Psoas muscle (tissue), 8 donors: ENCODE results near the gene CUX1. TPM values are rescaled to one million over a fixed set of nuclear protein-coding genes. Genes with fewer than 3 reads are reported as not detected.

Experiments
- ATAC-seq, 4 donors: fragments of 200-7000 bp; cut with Tn5 transposase; one replicate each; pipeline ENCODE4 v1.9.1; 2020; ENCODE audit warnings: moderate library complexity in 3 of 4, mild to moderate bottlenecking in 2 of 4
- DNase-seq, 2 donors: peaks; one replicate each; pipeline ENCODE4 v3.0.0-alpha.2; 2020
- H3K27ac ChIP-seq: fragments of 200-600 bp; one replicate; pipeline ENCODE4 v1.8.0; 2022
- H3K27me3 ChIP-seq, 3 donors: fragments of 200-600 bp in 1 of 3; one replicate each; pipeline versions ENCODE4 v1.6.1 to v1.8.0; 2013 to 2022; ENCODE audit warnings: low read length in 2 of 3, mild to moderate bottlenecking in 2 of 3, moderate library complexity in 1 of 3; ENCODE audit not compliant: insufficient read depth in 3 of 3
- H3K36me3 ChIP-seq, 2 donors: fragments of 200-600 bp in 1 of 2; one replicate each; pipeline versions ENCODE4 v1.6.1 to v1.8.0; 2013 to 2022; ENCODE audit warnings: low read depth in 1 of 2, mild to moderate bottlenecking in 1 of 2, moderate library complexity in 1 of 2; ENCODE audit not compliant: insufficient read depth in 1 of 2
- H3K4me1 ChIP-seq: fragments of 200-600 bp; one replicate; pipeline ENCODE4 v1.8.0; 2022
- H3K4me3 ChIP-seq: fragments of 200-600 bp; one replicate; pipeline ENCODE4 v1.8.0; 2022; ENCODE audit warnings: mild to moderate bottlenecking
- H3K9me3 ChIP-seq: fragments of 200-600 bp; one replicate; pipeline ENCODE4 v1.8.0; 2022
- CTCF ChIP-seq: fragments of 200-600 bp; IDR thresholded peaks from one replicate; pipeline ENCODE4 v1.8.0; 2022; ENCODE audit warnings: antibody characterized with exemption
- WGBS, 3 donors: extraction: QIAGEN DNeasy Blood & Tissue Kit; methylation state at CpG; one replicate each; pipeline versions ENCODE4 v1.1.6 to v1.1.7; 2013; 5-methylcytosine and 5-hydroxymethylcytosine counted together
- intact Hi-C, 2 donors: fragments of 100-400 bp; cut with DNase I; formaldehyde crosslinking; loops; one replicate each; pipeline versions ENCODE4 v1.11.0 to v1.14.2; 2022
- polyA plus RNA-seq, 3 donors: library from polyadenylated mRNA; stranded (reverse); fragments of 200-250 nt; gene quantifications; one replicate each; pipeline ENCODE4 v1.2.3, GENCODE V29; 2013
- total RNA-seq, 4 donors: library from RNA; stranded (reverse); fragmentation: NEBNext Ultra II Directional in 2 of 4; extraction: Animal tissue kit (Norgen Biotek cat#: 25700) in 2 of 4; gene quantifications; one replicate each; pipeline versions ENCODE4 v1.2.1 to v1.2.4, GENCODE V29; 2021 to 2023
- donor health status: healthy with polysubstance abuse.
- donor health status: DM: no; HTN: no; CAD: no; lungs with moderate emphysema.
- donor health status: Bipolar disorder and iron deficiency.
- donor health status: healthy.
- donor health status: DM: yes; HTN: yes; CAD: no.
- donor health status: DM: no; HTN: no; CAD: no.
- donor health status: DM: no; HTN: no; CAD: no.
- donor health status: DM: yes; HTN: yes; CAD: no.

CUX1 gene
- total and polyA plus RNA-seq, 7 donors = 12.5 to 95.6 (median 72.4) TPM

DNA sequence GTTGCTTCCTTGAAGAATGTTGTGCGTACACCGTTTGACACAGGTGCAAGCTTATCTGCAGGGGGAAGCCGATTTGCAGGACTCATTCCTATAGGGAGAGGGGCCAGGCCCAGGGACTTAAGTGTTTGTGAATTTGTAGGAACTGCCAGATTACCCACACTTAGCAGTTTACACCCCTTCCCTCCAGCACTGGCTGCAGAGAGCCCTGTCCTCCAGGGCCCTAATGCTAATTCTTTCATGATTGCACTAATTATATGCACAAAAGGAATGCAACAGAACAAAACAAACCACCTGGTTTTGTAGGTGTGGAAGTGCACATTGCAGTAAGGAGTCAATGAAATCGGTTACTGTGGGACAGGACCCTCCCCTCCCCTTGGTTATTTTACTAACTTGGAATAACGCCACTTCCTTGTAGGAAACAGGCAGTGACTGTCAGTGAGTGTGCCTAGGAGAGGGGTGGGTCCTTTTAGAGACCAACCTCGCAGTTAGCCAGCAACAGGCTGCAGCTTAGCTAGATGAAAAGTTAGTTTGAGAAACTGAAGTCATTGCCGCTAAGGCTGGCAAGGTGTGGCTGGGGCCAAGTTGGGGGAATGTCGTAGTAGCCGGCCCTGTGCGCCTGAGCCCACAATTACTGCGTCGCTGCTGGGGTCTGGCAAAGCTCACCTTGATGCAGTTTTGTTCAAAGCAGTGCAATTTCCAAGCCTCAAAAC lies 60.6 kb downstream of the CUX1 start:
- H3K36me3 ChIP-seq = no peaks in the 10 kb centered on the region
- WGBS, 3 donors = 84 to 92% (median 87%) methylated on average over 12 of the region's 12 CpGs
- H3K27me3 ChIP-seq = no peaks in the 10 kb centered on the region
- H3K9me3 ChIP-seq = no peaks in the 10 kb centered on the region
- H3K4me3 ChIP-seq = no peak overlapping the region
- H3K4me1 ChIP-seq = peaks cover 71% of the 10 kb centered on the region
- no peak overlapping the region for H3K27ac ChIP-seq
- intact Hi-C loops = no loop called here
- ATAC-seq (no peak), DNase-seq (no peak)
- no peak for TF ChIP-seq CTCF

GRCh38 chr7:101878938-101879337 lies 61.5 kb downstream of the CUX1 start:
- Histone ChIP-seq H3K4me1 (peaks cover 74% of the 10 kb centered on the region), H3K27ac (no peak overlapping the region), H3K27me3 (no peaks in the 10 kb centered on the region), H3K9me3 (no peaks in the 10 kb centered on the region), H3K4me3 (no peak overlapping the region), H3K36me3 (no peaks in the 10 kb centered on the region)
- intact Hi-C loops = no loop called here
- 89 to 94% (median 93%) methylated on average over 4 of the region's 4 CpGs for WGBS, 3 donors
- no peak for TF ChIP-seq CTCF
- ATAC-seq = no peak
- no peak for DNase-seq

- no peak for TF ChIP-seq CTCF
Measured at GRCh38 chr7:101879565-101879964, 62.1 kb downstream of the CUX1 start.

DNA sequence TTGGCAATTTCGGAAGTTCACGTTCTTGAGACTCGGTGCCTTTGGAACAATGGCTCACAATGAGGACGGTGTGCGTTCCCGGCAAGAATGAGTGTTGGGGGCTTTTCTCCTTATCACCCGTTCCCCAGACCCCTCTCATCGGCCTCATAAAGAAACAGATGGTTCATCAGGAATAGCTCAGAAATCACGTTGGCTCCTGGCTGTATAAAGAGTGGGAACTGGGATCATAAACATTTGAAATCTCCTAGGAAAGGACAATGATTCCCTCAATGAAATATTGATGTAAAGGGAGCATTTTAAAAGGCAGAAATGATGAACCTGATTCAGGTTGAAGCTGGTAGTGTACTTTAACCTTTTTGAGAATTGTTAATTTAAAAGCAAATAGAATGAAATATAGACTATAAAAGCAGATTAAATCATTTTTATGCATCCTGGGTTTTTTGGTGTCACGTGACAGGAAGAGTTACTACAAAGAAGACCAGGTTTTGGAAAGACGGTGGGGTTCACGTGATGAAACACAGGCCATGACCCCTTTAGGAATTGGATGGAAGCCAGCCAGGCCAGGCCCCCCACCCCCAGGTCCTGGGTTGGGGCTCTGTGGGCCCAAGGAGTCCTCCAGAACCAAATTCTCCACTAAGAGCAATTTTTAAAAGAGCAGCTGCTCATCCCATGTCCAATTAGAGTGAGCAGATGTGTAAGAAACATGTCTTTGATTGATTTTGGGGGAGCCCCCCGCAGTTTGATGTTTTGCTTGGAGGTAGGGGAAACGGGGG lies 63.0 kb downstream of the CUX1 start:
- no peaks in the 10 kb centered on the region for H3K27me3 ChIP-seq
- no peak for ATAC-seq
- intact Hi-C loops = loop anchor here in 1 of 2 donors (2.0 kb wide), 1 partner anchor 22 kb away; no protein-coding TSS in a partner anchor
- 49 to 66% (median 61%) methylated on average over 14 of the region's 14 CpGs for WGBS, 3 donors
- H3K4me3 ChIP-seq = no peak overlapping the region
- no peak for DNase-seq
- H3K9me3 ChIP-seq = no peaks in the 10 kb centered on the region
- TF ChIP-seq CTCF = no peak
- H3K27ac ChIP-seq = peak overlapping the region; percentile 94
- H3K36me3 ChIP-seq = no peaks in the 10 kb centered on the region
- H3K4me1 ChIP-seq = peaks cover 70% of the 10 kb centered on the region

More at GRCh38 chr7:101879565-101879964, 62.1 kb downstream of the CUX1 start:
- Histone ChIP-seq H3K36me3 (no peaks in the 10 kb centered on the region), H3K27me3 (no peaks in the 10 kb centered on the region), H3K9me3 (no peaks in the 10 kb centered on the region), H3K4me1 (peaks cover 74% of the 10 kb centered on the region), H3K4me3 (no peak overlapping the region), H3K27ac (no peak overlapping the region)
- 95 to 97% (median 95%) methylated on average over 10 of the region's 10 CpGs for WGBS, 3 donors
- no peak for DNase-seq
- ATAC-seq = no peak
- intact Hi-C loops = no loop called here
